Stimulated activated CD8-positive, alpha-beta memory T cell treated with anti-CD3 and anti-CD28 coated beads, Interleukin-2, amount 100 ng/mL, for 1 hour (primary cell): ENCODE measurements around the gene C19orf18.

Experiments used
- DNase-seq, 2 donors: peaks; one replicate each; pipeline ENCODE4 v3.0.0-alpha.2; 2020; ENCODE audit warnings: low read depth in 2 of 2

The C19orf18 gene

DNA sequence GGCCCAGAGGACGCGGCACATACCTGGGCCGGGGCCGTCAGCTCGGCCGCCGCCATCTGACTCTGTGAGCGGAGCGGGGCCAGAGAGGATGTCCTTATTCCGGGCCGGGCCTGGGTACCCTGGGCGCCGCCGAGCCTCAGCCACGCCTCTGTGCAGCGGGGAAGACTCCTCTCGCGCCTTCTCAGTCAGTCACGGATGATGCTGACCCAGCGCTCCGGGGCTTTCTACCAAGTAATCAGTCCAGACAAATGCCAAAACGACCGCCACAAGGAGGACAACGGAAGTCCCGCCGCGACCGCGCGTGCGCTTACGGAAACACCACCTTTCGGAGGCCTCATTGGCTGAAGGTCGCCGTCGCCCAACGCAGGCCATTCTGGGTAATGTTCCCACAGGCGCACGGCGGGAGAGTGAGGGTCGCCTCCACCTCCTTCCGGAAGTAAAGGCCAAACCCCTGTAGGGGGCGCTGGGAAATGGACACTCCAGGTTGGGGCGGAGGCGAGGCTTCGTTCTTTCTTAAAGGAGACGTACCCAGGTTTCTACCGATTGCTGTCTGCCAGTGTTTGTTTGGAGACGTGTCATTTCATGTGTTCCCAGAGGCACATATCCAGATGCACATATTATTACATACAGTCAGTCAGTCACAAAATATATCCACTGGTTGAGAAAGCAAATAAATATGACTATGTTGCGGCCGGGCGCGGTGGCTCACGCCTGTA lies 26.8 kb downstream of the C19orf18 start, which contains the start of gene ZNF256:
ZNF256 (minus strand) TSS at position 288 of the 716 bp plus-strand sequence; CDS start at position 56, 232 bp downstream.
- peak; percentile 60 to 75 for DNase-seq

DNA sequence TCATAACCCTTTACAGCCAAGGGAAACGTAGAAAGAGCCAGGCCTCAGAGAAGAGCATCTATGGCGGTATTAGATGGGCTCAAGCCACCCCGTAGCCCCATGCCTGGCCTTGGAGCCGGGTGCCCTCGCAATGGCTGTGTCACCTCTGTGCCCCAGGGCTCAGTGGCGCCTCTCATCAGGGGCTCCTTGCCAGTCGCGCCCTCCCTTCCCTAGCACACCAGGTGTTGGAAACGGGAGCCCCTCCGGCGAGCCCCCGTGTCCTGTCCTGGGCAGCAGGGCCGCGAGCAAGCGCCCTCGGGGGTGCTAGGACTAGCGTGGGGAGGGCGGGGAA lies 27.3 kb downstream of the C19orf18 start:
- DNase-seq, result no peak

DNA sequence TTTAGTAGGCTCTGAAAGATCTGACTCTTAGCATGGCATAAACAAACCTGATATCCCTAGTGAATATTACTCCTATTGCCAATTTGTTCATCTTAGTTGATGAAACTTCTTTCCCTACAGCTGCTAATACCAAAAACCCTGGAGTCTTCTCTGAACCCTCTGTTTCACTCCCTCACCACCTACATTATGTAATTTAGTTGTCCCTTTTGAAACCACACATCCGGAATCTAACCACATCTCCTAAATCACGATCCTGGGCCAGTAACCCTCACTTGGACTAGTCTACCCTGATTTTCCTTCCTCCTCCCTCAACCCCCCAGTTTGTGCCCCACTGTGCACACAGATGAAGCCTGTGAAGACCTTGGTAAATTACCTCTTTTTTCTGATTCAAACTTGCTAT lies 28.0 kb downstream of the C19orf18 start:
- no peak for DNase-seq

DNA sequence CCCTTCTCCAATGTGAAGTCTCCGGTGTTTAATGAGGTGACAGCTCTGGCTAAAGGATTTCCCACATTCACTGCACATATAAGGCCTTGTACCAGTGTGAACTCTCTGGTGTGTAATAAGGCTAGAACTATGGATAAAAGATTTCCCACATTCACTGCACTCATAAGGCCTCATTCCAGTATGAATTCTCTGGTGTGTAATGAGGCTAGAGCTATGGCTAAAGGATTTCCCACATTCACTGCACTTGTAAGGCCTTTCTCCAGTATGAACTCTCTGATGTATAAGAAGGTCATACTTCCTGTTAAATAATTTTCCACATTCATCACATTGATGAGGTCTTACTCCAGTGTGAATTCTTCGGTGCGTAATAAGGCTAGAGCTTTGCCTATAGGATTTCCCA lies 32.7 kb downstream of the C19orf18 start:
- no peak for DNase-seq

DNA sequence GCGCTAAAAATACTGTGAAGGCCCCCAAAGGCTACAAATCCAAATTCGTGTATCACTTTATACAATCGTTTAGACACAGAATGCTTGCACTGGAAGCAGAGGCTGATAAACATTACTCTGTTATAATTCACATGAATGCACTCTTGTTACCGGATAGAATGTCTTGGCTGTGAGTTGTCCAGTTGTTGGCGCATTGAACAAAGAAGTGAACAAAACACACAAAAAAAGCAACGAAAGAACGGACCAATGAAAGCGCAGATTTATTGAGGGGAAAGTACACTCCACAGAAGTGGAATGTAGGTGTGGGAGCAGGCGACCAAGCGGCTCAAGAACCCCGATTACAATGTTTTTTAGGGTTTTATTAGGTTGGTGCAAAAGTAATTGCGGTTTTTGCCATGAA lies 38.6 kb downstream of the C19orf18 start:
- no peak for DNase-seq

DNA sequence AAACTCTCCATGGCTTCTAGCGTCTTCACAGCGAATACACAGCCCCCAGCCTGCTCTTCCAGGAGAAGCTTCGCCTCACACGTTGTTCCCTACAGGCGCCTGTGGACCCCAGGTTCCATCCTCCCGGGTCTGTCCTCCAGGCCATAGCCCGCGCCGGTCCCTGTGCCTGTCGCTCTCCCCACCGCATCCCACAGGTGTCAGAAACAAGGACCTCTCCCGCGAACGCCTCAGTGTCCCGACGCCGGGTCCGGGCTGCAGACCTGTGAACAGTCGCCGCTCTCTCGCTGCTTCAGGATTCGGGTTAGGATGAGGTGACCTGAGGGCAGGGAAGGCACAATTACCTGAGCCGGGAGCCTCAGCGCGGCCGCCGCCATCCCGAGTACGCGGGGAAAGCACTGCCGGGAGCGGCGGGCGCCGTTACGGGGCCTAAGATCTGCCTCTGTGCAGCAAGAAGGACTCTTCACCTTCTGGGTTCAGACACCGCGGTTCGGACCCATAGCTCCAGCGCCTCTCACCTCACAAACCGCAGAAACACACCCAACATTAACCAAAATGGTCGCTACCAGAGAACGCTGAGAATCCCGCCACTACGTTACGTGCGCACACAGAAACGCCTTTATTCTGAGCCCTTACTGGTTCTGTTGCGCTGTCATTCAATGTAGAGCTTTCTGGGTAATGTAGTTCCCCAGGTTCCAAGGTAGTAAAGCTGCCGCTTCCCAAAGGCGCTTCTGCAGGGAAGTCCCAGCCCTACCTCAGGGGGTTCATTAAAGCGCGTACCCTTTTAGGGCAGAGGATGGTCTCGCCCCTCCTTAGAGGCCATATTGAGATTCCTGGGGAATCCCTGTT lies 39.3 kb downstream of the C19orf18 start, which contains the start of gene ZNF418:
ZNF418 (minus strand) TSS at position 583 of the 846 bp plus-strand sequence. CDS start 1,580 bp downstream, outside the sequence.
- DNase-seq, result no peak

DNA sequence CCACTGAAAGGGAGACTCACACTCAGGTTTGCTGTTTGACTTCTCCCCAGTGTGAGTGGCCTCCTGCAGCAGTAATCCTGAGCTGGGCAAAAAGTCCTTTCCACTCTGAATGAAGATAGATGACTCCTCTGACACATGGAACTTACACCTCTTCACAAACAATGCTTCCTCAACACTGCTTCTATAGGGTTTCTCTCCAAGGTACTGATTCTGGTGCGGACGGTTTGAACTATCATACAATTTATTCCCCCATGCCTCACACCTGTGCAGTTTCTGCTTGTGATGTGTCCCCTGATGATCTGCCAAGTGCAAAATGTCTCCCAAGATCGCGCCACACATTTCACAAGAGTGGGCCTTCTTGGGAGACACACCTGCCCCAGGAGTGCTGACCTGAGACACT lies 46.7 kb downstream of the C19orf18 start:
- DNase-seq, result no peak

DNA sequence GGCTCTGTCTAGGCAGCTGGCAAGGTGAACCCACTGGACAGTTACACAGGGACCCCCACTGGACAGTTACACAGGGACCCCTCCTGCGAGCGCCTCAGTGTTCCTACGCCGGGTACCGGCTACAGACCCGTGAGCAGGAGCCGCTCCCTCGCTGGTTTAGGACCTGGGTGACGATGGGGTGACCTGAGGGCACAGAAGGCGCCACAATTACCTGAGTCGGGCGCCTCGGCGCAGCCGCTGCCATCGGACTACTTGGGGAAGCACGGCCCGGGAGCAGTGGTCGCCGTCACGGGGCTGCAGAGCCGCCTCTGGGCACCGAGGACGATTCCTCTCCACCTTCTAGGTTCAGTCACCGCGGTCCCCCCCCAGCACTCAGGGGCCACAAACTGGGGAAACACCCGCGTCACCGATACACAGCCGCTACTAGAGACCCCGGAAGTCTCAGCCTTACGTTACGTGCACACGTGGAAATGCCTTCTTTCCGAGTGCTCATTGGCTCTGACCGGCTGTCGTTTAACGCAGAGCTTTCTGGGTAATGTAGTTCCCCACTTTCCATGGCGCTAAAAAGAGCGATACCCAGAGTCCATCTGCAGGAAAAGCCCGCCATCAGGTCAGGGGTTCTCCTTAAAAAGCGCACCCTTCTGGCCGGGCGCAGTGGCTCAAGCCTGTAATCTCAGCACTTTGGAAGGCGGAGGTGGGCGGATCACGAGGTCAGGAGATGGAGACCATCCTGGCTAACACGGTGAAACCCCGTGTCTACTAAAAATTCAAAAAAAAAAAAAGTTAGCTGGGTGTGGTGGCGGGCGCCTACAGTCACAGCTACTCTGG lies 58.0 kb downstream of the C19orf18 start, which contains the start of gene ZNF417:
ZNF417 (minus strand) TSS at position 425 of the 828 bp plus-strand sequence; CDS start at position 244, 181 bp downstream.
- peak; percentile 66 to 80 for DNase-seq

DNA sequence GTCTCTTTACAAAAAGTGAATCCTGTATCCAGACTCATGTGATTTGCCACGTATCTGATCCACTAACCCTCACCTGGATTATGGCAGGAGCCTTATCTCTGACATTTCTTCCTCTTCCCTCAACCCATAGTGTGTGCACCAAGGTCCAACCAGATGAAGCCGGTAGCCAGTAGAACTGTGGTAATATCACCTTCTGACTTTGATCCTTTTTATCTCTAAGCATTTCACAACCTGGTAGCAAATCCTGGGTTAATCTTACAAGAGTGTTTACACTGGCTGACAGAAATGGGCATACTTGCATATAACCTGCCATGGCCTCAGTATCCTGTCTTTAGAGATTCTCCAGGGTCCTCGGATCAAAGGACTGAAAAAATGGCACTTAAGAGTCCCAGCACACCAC lies 59.8 kb downstream of the C19orf18 start:
- DNase-seq, result no peak
